Neural progenitor cell (in vitro differentiated cells): ENCODE measurements around the gene CEP78.

Experiments
- CTCF ChIP-seq: fragments of 200-600 bp; sonication (generic); IDR thresholded peaks from 2 replicates; pipeline ENCODE4 v1.5.1; 2017; ENCODE audit warnings: antibody characterized with exemption, mild to moderate bottlenecking
- EZH2 ChIP-seq: fragments of 200-600 bp; sonication (generic); IDR thresholded peaks from 2 replicates; pipeline ENCODE4 v1.6.1; 2017; ENCODE audit warnings: antibody characterized with exemption, mild to moderate bottlenecking, moderate library complexity
- EZH2phosphoT487 ChIP-seq: fragments of 200-600 bp; sonication (generic); IDR thresholded peaks from 2 replicates; pipeline ENCODE4 v1.6.1; 2017; ENCODE audit warnings: antibody characterized with exemption

- TF ChIP-seq CTCF (no peak), EZH2 (no peak), EZH2phosphoT487 (no peak)
Measured at GRCh38 chr9:78324682-78325081, 88.8 kb downstream of the CEP78 start.
